Tibial artery (tissue), 4 donors: ENCODE results near the gene LEO1.

Experiments used
- DNase-seq, 2 donors: peaks; one replicate each; pipeline ENCODE4 v3.0.0-alpha.2; 2019
- H3K27ac ChIP-seq, 2 donors: fragments of 200-600 bp; sonication (generic) in 1 of 2; 1 replicate in 1 of 2; 2 replicates in 1 of 2; pipeline ENCODE4 v1.5.1; 2018 to 2019; ENCODE audit warnings: mild to moderate bottlenecking in 1 of 2
- H3K27me3 ChIP-seq, 2 donors: fragments of 200-600 bp; sonication (generic) in 1 of 2; one replicate each; pipeline versions ENCODE4 v1.5.1 to v1.6.0; 2016 to 2019
- H3K36me3 ChIP-seq, 3 donors: fragments of 200-600 bp; sonication (generic) in 2 of 3; one replicate each; pipeline ENCODE4 v1.5.1; 2016 to 2019; ENCODE audit warnings: mild to moderate bottlenecking in 2 of 3
- H3K4me1 ChIP-seq, 4 donors: fragments of 200-600 bp; sonication (generic) in 2 of 4; 1 replicate in 3 of 4; 2 replicates in 1 of 4; pipeline ENCODE4 v1.5.1; 2016 to 2019
- H3K4me3 ChIP-seq, 2 donors: fragments of 200-600 bp; sonication (generic) in 1 of 2; 1 replicate in 1 of 2; 2 replicates in 1 of 2; pipeline ENCODE4 v1.5.1; 2018 to 2019; ENCODE audit warnings: mild to moderate bottlenecking in 2 of 2
- H3K9me3 ChIP-seq, 3 donors: fragments of 200-600 bp; sonication (generic) in 1 of 3; one replicate each; pipeline ENCODE4 v1.5.1; 2016 to 2019
- CTCF ChIP-seq, 2 experiments: fragments of 200-600 bp in 1 of 2; fragments of 450-650 bp in 1 of 2; IDR thresholded peaks; one replicate each; pipeline ENCODE4 v1.5.1; 2017 to 2019; ENCODE audit warnings: antibody characterized with exemption in 2 of 2, mild to moderate bottlenecking in 1 of 2, moderate library complexity in 1 of 2
- intact Hi-C: fragments of 100-400 bp; cut with DNase I; formaldehyde crosslinking; loops from one replicate; pipeline ENCODE4 v1.15.0; 2023; ENCODE audit warnings: low total_unique reads

Gene LEO1

GRCh38 chr15:51926809-51927208 lies 44.8 kb downstream of the LEO1 start:
- no peaks in the 10 kb centered on the region for H3K27me3 ChIP-seq
- no peak overlapping the region for H3K27ac ChIP-seq
- H3K36me3 ChIP-seq: peaks cover 12 to 62% (median 38%) of the 10 kb centered on the region in 3 donors
- H3K9me3 ChIP-seq: no peaks in the 10 kb centered on the region
- H3K4me3 ChIP-seq: no peak overlapping the region
- DNase-seq: no peak
- intact Hi-C loops: no loop called here
- no peak for TF ChIP-seq CTCF (IDR thresholded peaks at IDR 0.05)
- H3K4me1 ChIP-seq: no peaks in the 10 kb centered on the region

GRCh38 chr15:51924156-51925068 lies 47.2 kb downstream of the LEO1 start:
- no peak for TF ChIP-seq CTCF (IDR thresholded peaks at IDR 0.05)
- H3K27me3 ChIP-seq: no peaks in the 10 kb centered on the region
- no peak overlapping the region for H3K4me3 ChIP-seq
- H3K27ac ChIP-seq: no peak overlapping the region
- no peak for DNase-seq
- H3K4me1 ChIP-seq: no peaks in the 10 kb centered on the region
- peaks cover 12 to 74% (median 42%) of the 10 kb centered on the region in 3 donors for H3K36me3 ChIP-seq
- intact Hi-C loops: no loop called here
- H3K9me3 ChIP-seq: no peaks in the 10 kb centered on the region

GRCh38 chr15:51917493-51917892 lies 54.1 kb downstream of the LEO1 start:
- no peaks in the 10 kb centered on the region for H3K9me3 ChIP-seq
- intact Hi-C loops: loop anchor here (5.0 kb wide), 1 partner anchor 1120 kb away; no protein-coding TSS in a partner anchor
- no peak for TF ChIP-seq CTCF (IDR thresholded peaks at IDR 0.05)
- H3K27me3 ChIP-seq: no peaks in the 10 kb centered on the region
- no peak overlapping the region for H3K27ac ChIP-seq
- peaks cover 14 to 71% (median 65%) of the 10 kb centered on the region in 3 donors for H3K36me3 ChIP-seq
- no peaks in the 10 kb centered on the region for H3K4me1 ChIP-seq
- no peak for DNase-seq
- H3K4me3 ChIP-seq: no peak overlapping the region

GRCh38 chr15:51912528-51912927 lies 59.0 kb downstream of the LEO1 start:
- H3K4me3 ChIP-seq: no peak overlapping the region
- H3K4me1 ChIP-seq: no peaks in the 10 kb centered on the region
- DNase-seq: no peak
- H3K27ac ChIP-seq: no peak overlapping the region
- intact Hi-C loops: no loop called here
- peaks cover 24 to 72% (median 52%) of the 10 kb centered on the region in 3 donors for H3K36me3 ChIP-seq
- no peaks in the 10 kb centered on the region for H3K9me3 ChIP-seq
- no peaks in the 10 kb centered on the region for H3K27me3 ChIP-seq
- TF ChIP-seq CTCF (IDR thresholded peaks at IDR 0.05): no peak

GRCh38 chr15:51909584-51909983 lies 62.0 kb downstream of the LEO1 start:
- Histone ChIP-seq H3K27me3 (no peaks in the 10 kb centered on the region), H3K9me3 (no peaks in the 10 kb centered on the region), H3K4me3 (no peak overlapping the region), H3K4me1 (no peaks in the 10 kb centered on the region), H3K36me3 (peaks cover 21 to 64% (median 41%) of the 10 kb centered on the region in 3 donors), H3K27ac (no peak overlapping the region)
- intact Hi-C loops: no loop called here
- TF ChIP-seq CTCF (IDR thresholded peaks at IDR 0.05): no peak
- DNase-seq: no peak
